ENCODE measurements around the gene CHMP1A.

DNA sequence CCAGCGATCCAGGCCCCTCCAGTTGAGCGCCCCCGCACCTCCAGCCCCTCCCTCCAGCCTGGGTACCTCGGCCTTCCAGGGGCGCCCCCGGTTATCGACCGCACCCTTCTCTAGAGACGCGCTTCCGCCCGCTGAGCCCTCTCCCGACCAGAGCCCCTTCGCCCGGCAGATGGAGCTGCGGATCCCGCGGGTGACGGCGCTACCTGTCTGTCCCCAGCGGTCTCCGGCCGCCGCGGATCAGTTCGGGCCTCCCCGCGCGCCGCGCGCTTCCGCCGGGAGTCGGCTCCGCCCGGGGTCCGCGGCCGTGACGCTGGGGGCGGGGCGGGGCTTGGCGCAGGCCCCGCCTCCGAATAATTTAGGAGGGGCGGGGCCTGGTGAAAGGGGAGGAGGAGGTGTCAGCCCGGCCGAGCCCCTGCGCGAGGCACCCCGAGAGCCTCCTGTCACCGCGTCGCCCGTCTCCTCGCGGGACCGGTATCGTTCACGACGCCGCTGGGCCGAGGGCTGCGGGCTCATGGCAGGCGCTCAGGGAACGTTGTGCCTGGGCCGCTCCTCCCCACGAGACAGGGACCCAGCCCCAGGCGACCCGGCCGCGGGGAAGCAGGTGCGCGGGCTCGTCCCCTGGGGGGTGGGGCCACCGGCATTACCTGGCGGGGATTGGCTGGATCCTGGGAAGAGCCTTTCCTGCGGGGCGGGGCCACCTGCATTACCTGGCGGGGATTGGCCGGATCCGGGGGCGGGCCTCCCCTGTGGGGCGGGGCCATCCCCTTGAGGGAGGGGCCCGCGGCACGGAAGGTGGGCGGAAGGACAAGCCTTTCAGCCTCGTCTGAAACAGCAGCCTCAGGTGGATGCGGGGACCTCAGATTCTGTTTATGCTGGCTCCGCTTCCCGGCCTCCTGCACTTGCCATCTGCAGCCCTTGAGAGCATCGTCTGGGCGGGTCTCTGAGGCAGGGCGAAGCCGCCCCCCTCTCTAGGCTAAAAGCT lies 44.2 kb upstream of the CHMP1A start, which contains the start of gene SPATA2L:
- TF ChIP-seq EZH2 (IDR thresholded peaks at IDR 0.05) (no peak), FOXP2 (optimal IDR thresholded peaks at IDR 0.05; ENCODE audit: control extremely low read depth, extremely low read length, insufficient read depth) (no peak), POLR2AphosphoS5 (IDR thresholded peaks at IDR 0.05; ENCODE audit: borderline replicate concordance, low read depth, low read length) (peak; percentile 41; the same call in 1 of the 2 replicates)

Measured in SK-N-MC (cell line).